Progenitor cell of endocrine pancreas (in vitro differentiated cells): Measurements from ENCODE around the gene SLC2A3. TPM values are rescaled to one million over a fixed set of nuclear protein-coding genes. Genes with fewer than 3 reads are reported as not detected.
"Not testable (repeated sequence)": the region's sequence is repeated elsewhere in the genome, so short reads cannot be mapped to it uniquely, and the experiment has no call there.

Source experiments
- DNase-seq: peaks from one replicate; pipeline ENCODE4 v3.0.0; 2021; ENCODE audit warnings: low spot score; ENCODE audit not compliant: unreplicated experiment
- H3K27ac Mint-ChIP-seq: 2 replicates; pipeline ENCODE4 v1.8.0; 2021; ENCODE audit warnings: mild to moderate bottlenecking, moderate library complexity, mixed read lengths
- H3K27me3 Mint-ChIP-seq: 2 replicates; pipeline ENCODE4 v1.8.0; 2021; ENCODE audit warnings: mixed read lengths
- H3K36me3 Mint-ChIP-seq: 2 replicates; pipeline ENCODE4 v1.8.0; 2022; ENCODE audit warnings: mixed read lengths; ENCODE audit not compliant: insufficient read depth
- H3K4me1 Mint-ChIP-seq: 2 replicates; pipeline ENCODE4 v1.8.0; 2021; ENCODE audit warnings: low read depth, mixed read lengths
- H3K4me3 Mint-ChIP-seq: 2 replicates; pipeline ENCODE4 v1.8.0; 2021; ENCODE audit warnings: low read depth, mild to moderate bottlenecking, moderate library complexity, mixed read lengths
- H3K9me3 Mint-ChIP-seq: 2 replicates; pipeline ENCODE4 v1.8.0; 2021; ENCODE audit warnings: low read depth, mixed read lengths
- CTCF ChIP-seq: fragments of 200-600 bp; sonication (generic); IDR thresholded peaks from one replicate; pipeline ENCODE4 v1.5.0; 2021; ENCODE audit warnings: antibody characterized with exemption, mild to moderate bottlenecking; ENCODE audit not compliant: unreplicated experiment
- total RNA-seq: library from RNA; stranded (reverse); gene quantifications from 2 replicates; pipeline ENCODE4 v1.2.1, GENCODE V29; 2021

The SLC2A3 gene
- total RNA-seq, 1 donor from 2014 or later, result 21.7 TPM

- H3K4me1 Mint-ChIP-seq, result peaks cover 8% of the 10 kb centered on the region
Observed at GRCh38 chr12:7927470-7927869, 8.5 kb downstream of the SLC2A3 start.

DNA sequence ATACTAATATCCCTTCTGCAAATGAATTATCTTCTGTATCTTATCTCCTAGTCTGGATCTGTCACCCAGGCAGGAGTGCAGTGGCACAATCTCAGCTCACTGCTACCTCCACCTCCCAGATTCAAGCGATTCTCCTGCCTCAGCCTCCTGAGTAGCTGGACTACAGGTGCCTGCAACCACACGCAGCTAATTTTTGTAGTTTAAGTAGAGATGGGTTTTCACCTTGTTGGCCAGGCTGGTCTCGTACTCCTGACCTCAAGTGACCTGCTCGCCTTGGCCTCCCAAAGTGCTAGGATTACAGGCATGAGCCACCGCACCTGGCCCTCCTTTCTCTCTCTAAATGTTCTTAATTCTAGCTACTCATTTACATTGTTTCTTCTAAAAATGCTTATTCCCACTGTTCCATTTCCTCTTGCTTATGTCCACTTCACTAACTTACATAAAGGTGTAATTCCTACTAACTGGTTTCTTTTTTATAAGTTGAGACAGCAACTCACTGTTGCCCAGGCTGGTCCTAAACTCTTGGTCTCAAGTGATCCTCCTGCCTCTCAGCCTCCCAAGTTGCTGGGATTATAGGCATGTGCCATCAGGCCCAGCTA, 9.8 kb downstream of the SLC2A3 start:
- DNase-seq, result not testable (repeated sequence)

More at GRCh38 chr12:7927470-7927869, 8.5 kb downstream of the SLC2A3 start:
- Mint-ChIP-seq H3K4me3 (no peak overlapping the region), H3K27me3 (no peaks in the 10 kb centered on the region), H3K27ac (no peak overlapping the region), H3K9me3 (no peaks in the 10 kb centered on the region), H3K36me3 (no peaks in the 10 kb centered on the region)
- no peak for DNase-seq
- TF ChIP-seq CTCF, result no peak

DNA sequence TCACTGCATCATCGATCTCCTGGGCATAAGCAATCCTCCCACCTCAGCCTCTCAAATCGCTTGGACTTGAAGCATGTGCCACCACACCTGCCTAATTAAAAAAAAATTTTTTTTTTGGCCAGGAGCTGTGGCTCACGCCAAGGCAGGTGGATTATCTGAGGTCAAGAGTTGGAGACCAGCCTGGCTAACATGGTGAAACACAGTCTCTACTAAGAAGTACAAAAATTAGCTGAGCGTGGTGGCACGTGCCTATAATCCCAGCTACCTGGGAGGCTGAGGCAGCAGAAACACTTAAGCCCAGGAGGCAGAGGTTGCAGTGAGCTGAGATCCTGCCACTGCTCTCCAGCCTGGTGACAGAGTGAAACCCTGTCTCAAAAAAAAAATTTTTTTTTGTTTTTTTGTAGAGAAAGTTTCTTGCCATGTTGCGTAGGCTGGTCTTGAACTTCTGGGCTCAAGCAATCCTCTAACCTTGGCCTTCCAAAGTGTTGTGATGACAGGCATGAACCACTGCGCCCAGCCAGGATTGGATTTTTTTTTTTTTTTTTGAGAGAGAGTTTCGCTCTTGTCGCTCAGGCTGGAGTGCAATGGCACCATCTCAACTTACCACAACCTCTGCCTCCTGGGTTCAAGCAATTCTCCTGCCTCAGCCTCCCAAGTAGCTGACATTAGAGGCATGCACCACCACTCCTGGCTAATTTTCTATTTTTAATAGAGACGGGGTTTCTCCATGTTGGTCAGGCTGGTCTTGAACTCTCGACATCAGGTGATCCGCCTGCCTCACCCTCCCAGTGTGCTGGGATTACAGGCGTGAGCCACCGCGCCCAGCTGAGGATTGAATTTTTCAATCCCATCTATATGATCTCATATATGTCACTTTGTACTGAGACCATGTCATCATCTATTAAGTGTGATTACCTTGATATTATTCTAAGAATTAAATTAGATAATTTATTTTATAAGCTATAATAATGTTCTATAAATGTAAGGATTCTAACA, 12.4 kb downstream of the SLC2A3 start:
- Mint-ChIP-seq H3K27me3 (no peaks in the 10 kb centered on the region), H3K27ac (no peak overlapping the region), H3K36me3 (no peaks in the 10 kb centered on the region), H3K9me3 (no peaks in the 10 kb centered on the region), H3K4me1 (peaks cover 2% of the 10 kb centered on the region), H3K4me3 (no peak overlapping the region)
- DNase-seq, result no peak
- TF ChIP-seq CTCF, result no peak

More for the DNA sequence above, 9.8 kb downstream of the SLC2A3 start:
- H3K4me3 Mint-ChIP-seq, H3K4me1 Mint-ChIP-seq, H3K36me3 Mint-ChIP-seq, H3K27me3 Mint-ChIP-seq, H3K27ac Mint-ChIP-seq, H3K9me3 Mint-ChIP-seq: not testable (repeated sequence)

DNA sequence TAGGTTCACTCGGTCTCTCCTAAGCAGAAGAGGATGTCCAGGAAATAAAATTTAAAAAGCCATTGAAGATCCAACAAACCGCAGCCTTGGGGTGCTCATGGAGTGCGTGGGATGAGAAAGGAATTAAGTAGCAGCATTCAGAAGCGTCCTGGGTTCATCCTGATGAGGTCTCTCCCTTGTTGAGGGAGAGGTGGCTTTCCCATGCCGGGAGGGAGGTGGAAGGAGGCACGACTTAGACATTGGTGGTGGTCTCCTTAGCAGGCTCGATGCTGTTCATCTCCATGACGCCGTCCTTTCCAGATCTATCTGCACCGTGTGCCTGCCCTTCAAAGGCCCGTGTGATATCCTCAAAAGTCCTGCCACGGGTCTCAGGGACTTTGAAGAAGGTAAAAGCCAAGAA, 14.8 kb downstream of the SLC2A3 start:
- not testable (repeated sequence) for H3K27me3 Mint-ChIP-seq, H3K36me3 Mint-ChIP-seq, H3K4me3 Mint-ChIP-seq, DNase-seq, H3K4me1 Mint-ChIP-seq, H3K9me3 Mint-ChIP-seq, H3K27ac Mint-ChIP-seq

GRCh38 chr12:7918268-7918590, 17.8 kb downstream of the SLC2A3 start:
- not testable (repeated sequence) for H3K36me3 Mint-ChIP-seq, H3K9me3 Mint-ChIP-seq, H3K4me3 Mint-ChIP-seq, DNase-seq, H3K4me1 Mint-ChIP-seq, H3K27me3 Mint-ChIP-seq, H3K27ac Mint-ChIP-seq

DNA sequence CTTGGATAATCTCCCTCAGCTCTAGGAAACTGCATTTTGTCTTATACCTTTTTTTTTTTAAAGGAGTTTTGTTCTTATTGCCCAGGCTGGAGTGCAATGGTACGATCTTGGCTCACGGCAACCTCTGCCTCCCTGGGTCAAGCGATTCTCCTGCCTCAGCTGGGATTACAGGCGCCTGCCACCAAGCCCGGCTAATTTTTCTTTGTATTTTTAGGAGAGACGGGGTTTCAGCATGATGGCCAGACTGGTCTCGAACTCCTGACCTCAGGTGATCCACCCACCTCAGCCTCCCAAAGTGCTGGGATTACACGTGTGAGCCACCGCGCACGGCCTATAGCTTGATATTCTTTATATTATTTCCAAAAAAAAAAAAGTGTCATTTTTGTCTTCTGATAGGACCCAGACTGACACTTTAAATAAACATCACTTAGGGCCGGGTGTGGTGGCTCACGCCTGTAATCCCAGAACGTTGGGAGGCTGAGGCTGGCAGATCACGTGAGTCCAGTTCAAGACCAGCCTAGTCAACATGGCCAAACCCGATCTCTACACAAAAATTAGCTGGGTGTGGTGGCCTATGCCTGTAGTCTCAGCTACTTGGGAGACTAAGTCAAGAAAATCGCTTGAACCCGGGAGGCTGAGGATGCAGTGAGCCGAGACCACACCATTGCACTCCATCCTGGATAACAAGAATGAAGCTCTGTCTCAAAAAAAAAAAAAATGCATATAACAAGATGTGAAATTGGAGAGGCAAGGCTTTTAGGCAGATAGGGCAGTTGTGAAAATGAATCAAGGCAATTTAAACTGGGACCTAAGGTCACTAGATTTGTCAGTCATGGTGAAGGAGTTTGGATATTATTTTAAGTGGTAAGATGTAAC, 18.4 kb downstream of the SLC2A3 start:
- H3K27ac Mint-ChIP-seq, result no peak overlapping the region
- no peak overlapping the region for H3K4me3 Mint-ChIP-seq
- no peak for DNase-seq
- no peak for TF ChIP-seq CTCF
- H3K27me3 Mint-ChIP-seq, result no peaks in the 10 kb centered on the region
- H3K9me3 Mint-ChIP-seq, result no peaks in the 10 kb centered on the region
- H3K4me1 Mint-ChIP-seq, result no peaks in the 10 kb centered on the region
- H3K36me3 Mint-ChIP-seq, result peaks cover 1% of the 10 kb centered on the region
